Peyer's patch (tissue), 4 donors: ENCODE data around the gene KIAA1614.

Experiments
- POLR2A ChIP-seq, 2 donors: fragments of 450-650 bp; IDR thresholded peaks; one replicate each; pipeline ENCODE4 v1.5.1; 2017; ENCODE audit warnings: antibody characterized with exemption in 2 of 2, mild to moderate bottlenecking in 2 of 2, moderate library complexity in 2 of 2
- TF ChIP-seq, protein P1 (sequence below), 6 experiments: fragments of 450-650 bp in 4 of 6; fragments of 200-600 bp in 2 of 6; sonication (generic) in 1 of 6; IDR thresholded peaks; one replicate each; pipeline ENCODE4 v1.5.1; 2017 to 2019; ENCODE audit warnings: antibody characterized with exemption in 6 of 6, mild to moderate bottlenecking in 3 of 6, moderate library complexity in 1 of 6

- TF ChIP-seq POLR2A (IDR thresholded peaks at IDR 0.05): no peak
- TF ChIP-seq, protein P1, sequence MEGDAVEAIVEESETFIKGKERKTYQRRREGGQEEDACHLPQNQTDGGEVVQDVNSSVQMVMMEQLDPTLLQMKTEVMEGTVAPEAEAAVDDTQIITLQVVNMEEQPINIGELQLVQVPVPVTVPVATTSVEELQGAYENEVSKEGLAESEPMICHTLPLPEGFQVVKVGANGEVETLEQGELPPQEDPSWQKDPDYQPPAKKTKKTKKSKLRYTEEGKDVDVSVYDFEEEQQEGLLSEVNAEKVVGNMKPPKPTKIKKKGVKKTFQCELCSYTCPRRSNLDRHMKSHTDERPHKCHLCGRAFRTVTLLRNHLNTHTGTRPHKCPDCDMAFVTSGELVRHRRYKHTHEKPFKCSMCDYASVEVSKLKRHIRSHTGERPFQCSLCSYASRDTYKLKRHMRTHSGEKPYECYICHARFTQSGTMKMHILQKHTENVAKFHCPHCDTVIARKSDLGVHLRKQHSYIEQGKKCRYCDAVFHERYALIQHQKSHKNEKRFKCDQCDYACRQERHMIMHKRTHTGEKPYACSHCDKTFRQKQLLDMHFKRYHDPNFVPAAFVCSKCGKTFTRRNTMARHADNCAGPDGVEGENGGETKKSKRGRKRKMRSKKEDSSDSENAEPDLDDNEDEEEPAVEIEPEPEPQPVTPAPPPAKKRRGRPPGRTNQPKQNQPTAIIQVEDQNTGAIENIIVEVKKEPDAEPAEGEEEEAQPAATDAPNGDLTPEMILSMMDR (IDR thresholded peaks at IDR 0.05): no peak
Measured at GRCh38 chr1:180888870-180889269, 23.8 kb upstream of the KIAA1614 start.
